GM21367 (cell line): ENCODE results near the gene RPL22L1.
A peak's percentile ranks its signal among the peaks of the same experiment; 100 is the strongest.
"Not testable (repeated sequence)": the region's sequence is repeated elsewhere in the genome, so short reads cannot be mapped to it uniquely, and the experiment has no call there.

Experiments
- ATAC-seq: cut with Tn5 transposase; IDR thresholded peaks from one replicate; pipeline ENCODE4 v1.9.1; 2021; ENCODE audit not compliant: unreplicated experiment

RPL22L1 gene

DNA sequence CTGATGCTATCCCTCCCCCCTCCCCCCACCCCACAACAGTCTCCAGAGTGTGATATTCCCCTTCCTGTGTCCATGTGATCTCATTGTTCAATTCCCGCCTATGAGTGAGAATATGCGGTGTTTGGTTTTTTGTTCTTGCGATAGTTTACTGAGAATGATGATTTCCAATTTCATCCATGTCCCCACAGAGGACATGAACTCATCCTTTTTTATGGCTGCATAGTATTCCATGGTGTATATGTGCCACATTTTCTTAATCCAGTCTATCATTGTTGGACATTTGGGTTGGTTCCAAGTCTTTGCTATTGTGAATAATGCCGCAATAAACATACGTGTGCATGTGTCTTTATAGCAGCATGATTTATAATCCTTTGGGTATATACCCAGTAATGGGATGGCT lies 8.7 kb upstream of the RPL22L1 start:
- not testable (repeated sequence) for ATAC-seq

DNA sequence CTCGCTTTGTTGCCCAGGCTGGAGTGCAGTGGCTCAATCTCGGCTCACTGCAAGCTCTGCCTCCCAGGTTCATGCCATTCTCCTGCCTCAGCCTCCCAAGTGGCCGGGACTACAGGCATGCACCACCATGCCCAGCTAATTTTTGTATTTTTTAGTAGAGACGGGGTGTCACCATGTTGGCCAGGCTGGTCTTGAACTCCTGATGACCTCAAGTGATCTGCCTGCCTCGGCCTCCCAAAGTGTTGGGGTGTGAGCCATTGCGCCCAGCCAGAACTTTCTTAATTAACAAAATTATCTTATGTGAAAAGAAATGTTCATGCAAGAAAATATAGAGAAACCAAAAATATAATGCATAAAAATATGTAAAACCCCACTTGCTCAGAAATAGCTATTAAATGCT lies 7.3 kb upstream of the RPL22L1 start:
- not testable (repeated sequence) for ATAC-seq

DNA sequence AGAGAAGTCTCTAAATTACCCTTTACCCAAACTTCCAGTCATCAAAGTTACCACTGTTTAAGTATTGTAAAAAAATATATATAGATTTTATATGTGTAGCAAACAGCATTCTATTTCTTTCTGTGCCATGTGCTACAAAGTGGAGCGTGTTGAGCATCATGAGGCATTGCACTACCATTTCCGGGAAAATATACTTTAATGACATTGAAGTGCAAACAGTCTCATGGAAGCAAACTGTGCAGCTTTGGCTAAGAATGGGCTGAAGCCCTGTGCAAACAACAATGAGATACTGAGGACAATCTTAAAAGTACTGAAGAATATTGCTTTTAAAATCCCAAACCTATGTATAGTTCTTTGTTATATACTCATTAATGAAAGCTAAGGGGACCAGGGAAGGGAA lies 6.5 kb upstream of the RPL22L1 start:
- no peak for ATAC-seq

DNA sequence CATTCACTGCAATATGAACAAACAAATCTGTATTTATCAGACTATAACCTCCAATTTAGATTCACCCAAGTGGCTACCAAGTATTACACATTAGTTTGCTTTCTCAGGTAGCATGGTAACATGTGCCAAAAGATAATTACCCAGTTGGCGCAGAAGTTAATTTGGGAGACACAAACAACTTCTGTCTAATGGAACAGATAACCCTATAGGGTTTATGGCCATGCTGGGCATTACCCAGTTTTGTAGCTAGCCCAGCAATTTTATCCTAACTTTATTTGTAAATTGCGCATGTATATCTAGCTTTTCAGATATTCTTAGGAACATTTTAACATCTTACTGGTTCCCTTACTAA lies 780 bp downstream of the RPL22L1 start:
- ATAC-seq = no peak

DNA sequence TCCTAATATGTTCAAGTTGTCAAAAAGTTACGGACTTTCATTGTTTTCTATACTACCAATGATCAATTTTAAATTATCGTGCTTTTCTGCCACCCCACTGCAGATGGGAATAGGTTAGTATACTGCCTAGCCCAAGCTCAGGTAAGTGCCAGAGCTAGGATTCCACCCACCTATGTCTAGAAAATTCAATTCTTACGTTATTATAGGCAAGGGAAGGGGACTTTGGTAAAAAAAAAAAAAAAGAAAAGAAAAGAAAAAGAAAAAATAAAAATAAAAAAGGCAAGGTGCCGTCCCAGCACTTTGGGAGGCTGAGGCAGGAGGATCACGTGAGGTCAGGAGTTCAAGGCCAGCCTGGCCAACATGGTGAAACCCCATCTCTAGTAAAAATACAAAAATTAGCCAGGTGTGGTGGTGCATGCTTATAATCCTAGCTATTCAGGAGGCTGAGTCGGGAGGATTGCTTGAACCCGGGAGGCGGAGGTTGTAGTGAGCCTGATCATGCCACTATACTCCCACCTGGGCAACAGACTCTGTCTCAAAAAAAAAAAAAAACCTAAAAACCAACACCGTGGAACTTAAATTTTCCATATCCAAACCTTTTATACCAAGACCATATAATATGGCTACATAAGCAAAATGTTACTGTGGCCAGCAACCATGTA lies 1.3 kb downstream of the RPL22L1 start:
- no peak for ATAC-seq

DNA sequence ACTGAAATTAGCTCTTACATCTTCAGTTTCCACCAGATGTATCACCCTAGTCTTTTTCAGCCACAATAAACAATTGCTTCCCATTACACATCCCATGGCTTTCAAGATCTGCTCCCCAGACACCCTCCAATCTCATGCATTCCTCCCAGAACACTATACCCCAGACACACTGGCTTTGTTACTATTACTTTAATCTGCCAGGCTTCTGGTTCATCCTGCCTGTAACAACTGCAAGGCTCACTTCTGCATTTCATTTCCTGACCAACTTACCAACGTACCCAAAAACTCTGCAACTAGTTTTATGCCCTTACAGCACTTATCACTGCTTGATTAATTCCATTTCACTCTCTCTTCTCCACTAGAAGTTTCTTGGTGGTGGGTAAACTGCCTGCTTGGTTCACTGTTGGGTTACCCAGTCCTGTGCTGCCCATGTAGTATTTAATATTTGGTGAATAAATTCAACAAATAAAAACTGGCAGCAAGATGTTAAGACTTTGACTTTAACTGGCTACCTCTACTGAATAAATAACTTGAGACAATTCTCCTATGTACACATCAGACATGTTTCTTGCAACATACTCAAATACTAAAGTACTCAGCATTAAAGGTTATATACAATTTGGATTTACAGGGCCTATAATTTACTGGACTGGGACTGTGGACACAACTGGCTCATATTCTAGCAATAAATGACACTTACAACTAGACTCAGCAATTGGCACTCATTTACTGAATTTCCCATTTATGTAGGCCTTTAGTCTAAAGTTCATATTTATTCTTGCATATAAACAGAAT lies 2.7 kb downstream of the RPL22L1 start:
- ATAC-seq = peak; percentile 37

DNA sequence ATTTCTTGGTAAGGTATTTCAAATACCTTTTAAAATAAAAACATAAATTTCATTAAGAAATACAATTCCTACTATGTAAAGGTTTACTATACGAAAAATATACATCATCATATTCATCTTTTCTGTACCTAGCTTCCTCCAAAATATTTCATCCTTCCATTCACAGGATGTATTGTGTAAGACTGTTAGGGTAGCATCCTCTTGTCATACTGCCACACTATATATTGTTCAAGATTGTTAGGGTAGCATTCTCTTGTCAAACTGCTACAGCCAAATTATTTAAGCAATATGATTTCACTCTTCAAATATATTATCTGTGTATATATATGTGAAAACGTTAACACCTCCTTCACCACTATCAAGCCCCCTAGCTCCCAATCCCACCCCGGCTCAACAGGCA lies 3.5 kb downstream of the RPL22L1 start:
- ATAC-seq = no peak

DNA sequence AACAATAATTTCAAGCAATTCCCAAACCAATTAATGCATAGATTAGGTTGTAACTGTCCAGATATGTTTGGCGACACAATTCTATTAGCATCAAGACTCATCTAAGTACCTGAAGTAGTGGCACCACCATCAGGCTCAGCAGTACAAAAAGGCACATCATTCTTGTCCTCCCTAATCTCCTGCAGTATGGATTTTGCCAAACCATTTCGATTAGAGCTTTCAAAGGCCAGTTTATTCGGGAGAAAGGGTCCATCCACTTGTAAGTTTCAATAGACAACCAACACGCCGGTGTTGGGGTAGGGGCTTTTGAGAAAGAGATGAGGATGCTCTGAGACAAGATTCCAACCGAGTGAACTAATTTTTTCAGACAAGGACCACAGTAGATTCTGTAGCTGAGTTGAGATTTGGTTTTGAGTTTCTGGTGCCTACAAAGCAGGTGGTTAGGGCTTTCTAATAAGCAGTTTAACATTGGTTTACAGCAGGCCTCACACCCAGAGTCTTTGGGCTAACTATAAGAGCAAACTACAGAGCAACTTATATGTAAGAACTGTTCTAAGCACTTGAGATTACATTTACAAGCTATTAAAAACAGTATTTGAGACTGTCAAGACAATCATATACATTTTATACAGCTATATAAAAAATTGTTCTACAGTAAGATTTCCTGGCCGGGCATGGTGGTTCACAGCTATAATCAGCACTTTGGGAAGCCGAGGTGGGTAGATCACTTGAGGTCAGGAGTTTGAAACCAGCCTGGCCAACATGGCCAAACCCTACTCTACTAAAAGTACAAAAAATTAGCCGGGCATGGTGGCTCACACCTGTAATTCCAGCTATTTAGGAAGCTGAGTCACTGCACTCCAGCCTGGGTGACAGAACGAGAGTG lies 4.5 kb downstream of the RPL22L1 start:
- ATAC-seq = no peak

DNA sequence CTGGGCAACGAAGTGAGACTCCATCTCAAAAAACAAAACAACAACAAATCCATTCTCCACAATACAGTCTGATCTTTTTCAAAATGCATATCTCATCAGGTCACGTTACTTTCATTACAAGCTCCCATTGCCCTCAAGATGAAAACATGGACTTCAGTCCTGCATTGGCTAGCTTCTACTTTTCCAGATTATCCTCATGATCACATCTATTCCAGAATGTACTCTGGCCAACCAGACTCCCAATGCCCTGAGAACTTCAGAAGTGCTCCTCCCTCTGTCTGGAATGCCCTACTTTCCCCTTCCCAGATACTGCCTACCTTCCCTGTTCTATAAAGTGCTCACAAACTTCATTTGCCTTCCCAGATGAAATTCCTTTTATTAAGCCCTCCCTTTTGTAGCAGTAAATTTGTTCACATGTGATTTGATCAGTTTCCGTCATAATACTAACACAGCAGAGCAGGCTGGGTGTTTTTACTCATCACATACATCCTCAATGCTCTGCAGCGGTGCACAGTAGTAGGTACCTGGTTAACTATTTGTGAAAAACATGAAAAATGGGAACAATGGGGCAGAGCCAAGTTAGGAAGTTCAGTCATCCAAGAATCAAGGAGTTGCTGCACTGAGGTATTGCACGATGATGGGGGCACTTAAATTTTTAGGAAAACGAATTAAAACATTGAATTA lies 5.3 kb downstream of the RPL22L1 start:
- no peak for ATAC-seq

DNA sequence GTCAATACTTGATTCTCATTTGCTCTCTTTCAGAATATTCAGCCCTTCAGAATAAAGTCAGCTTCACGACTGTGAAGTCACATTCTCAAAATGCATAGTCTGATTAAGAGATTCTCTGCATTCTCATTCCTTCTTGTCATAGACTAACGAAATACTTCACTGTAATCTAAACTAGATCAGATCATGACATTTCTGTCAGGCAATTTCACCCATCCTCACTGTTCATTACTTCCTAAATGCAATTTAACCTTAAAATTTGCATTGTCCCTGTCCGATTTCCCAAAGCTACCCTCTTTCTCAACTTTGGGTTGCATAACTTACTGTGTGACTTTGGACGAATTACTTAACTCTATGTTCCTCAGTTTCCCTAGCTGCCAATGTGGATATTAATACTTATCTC lies 6.2 kb downstream of the RPL22L1 start:
- no peak for ATAC-seq

DNA sequence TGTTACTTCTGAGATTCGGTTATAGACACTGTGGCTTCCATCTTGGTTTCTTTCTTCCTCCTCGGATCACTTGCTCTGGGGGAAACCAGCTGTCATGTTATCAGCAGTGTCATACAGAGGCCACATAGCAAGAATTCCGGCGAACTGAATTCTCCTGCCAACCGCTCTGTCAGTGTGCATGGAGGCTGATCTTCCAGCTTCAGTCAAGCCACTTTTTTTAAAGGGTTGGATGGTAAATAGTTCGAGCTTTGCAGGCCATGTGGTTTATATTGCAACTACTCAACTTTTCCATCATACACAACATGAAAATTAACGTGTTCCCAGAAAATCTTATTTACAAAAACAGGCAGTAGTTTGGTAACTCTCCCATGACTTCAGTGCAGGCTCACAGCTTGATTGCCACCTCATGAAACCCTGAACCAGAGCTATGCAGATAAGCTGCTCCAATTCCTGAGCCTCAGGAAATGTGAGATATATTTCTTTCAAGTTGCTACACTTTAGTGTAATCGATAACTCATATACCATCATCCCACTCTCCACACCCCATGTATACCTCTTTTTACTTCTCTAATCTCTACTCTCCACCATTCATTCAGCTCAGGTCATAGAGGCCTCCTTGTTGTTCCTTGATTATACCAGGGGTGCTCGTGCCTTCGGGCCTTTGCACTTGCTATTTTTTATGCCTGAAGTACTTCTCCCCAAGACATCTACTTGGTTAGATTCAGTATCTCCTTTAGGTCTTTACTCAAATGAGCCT lies 7.2 kb downstream of the RPL22L1 start:
- no peak for ATAC-seq

DNA sequence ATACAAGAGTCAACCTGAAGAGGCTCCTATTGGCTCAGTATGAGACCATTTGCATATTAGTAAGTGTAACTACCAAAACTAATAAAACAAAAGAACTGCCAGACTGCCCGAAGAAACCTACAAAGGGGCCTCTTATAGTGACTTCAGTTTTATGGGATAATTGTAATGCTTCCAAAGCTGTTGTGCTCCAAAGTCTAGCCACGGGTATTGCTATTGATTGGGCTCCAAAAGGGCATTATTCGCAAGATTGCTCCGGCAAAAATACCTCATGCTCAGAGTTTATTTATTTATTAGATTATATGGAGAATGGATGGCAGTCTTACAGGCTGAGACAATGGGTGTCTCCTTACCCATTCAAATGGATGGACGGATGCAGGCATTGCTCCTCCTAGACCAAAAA lies 11.4 kb downstream of the RPL22L1 start:
- ATAC-seq = no peak

DNA sequence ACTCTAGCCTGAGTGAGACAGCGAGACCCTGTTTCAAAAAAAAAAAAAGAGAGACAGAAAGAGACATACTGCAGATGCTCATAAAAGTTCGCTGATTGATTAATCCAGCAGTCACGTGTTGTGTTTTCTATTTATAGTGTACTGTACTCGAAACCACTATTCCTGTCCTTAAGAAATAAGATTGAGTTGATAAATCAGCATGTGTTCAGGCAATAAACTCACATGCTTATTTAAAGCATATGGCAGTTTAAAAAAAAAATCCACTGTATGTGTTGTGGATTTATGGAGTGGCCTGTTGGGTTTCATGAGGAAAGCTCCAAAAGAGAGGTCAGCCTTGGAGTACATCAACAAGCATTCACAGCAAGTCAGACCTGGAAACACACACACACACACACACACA lies 17.7 kb downstream of the RPL22L1 start:
- no peak for ATAC-seq

DNA sequence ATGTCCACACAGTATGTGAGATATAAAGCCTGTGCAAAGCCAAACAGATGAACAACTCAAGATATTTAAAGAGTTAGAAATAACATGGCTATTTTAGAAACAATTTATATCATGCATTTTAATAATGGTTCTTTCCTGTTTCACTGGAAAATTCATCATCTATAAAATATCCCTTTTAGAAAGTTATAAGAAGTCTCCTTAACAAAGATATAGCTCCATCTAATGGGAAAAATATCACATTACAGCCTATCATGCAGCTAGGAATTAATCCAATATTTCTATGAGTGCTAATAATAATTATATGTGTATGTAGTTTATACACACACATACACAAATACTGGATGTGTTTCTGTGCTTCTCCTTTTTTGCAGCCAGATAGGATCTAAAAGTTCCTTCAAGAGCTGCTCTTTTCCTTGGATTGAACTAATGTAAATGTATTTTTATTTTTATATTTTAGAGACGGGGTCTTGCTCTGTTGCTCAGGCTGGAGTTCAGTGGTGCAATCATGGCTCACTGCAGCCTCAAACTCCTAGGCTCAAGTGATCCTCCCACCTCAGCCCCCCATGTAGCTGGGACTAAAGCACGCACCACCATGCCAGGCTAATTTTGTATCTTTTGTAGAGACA lies 21.6 kb downstream of the RPL22L1 start:
- no peak for ATAC-seq

DNA sequence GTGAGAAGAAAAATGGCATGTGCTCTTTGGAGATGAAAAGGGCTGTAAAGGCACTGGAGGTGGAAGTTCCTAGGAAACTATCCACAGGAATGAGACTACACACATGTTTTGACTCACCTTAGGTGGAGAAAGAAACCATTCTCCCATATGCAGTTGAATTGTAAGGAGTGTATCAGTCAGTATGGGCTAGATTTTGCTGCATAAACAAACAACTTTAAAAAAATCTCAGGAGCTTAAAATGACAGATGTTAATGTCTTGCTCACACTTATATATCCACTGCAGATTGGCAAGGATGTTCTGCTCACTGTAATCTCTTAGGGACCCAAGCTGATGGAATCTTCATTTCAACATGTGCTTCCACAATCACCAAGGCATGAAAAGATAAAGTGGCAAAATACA lies 25.6 kb downstream of the RPL22L1 start:
- no peak for ATAC-seq

DNA sequence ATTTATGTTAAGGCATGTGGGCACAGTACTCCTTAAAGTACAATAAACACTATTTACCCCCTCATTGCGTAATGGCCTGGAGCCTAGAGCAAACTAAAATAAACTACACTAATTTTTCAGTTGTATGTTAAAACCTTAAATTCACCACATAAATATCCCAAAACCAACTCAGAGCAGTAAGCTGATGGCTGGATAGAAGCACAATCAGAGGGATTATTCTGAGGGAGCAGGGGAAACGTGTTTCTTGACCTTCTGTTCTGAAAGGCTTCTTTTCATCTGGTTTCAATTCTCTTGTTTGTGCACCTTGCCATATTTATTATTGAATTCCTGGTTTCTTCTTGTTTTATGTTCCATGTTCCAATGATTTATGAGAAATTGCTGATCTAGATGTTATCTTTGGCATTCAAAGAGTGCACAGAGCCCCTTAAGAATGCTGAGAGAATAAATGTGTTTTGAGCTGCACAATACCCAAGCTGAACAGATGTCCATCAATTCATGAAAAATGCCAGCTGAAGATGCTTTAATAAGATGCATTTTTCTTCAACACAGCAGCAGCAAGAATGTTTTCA lies 29.6 kb downstream of the RPL22L1 start:
- no peak for ATAC-seq

DNA sequence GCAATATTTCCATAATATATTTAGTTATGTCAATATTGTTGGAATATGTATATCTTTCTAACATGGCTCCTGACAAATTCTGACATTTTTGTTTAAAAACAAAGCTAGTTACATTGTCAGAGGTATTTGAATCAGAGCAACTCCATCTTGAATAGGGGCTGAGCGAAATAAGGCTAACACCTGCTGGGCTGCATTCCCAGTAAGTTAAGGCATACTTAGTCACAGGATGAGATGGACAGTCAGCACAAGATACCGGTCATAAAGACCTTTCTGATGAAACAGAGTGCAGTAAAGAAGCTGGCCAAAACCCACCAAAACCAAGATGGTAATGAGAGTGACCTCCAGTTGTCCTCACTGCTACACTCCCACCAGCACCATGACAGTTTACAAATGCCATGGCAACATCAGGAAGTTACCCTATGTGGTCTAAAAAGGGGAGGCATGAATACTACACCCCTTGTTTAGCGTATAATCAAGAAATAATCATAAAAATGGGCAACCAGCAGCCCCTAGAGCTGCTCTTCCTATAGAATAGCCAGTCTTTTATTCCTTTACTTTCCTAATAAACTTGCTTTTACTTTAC lies 30.4 kb downstream of the RPL22L1 start:
- ATAC-seq = no peak

DNA sequence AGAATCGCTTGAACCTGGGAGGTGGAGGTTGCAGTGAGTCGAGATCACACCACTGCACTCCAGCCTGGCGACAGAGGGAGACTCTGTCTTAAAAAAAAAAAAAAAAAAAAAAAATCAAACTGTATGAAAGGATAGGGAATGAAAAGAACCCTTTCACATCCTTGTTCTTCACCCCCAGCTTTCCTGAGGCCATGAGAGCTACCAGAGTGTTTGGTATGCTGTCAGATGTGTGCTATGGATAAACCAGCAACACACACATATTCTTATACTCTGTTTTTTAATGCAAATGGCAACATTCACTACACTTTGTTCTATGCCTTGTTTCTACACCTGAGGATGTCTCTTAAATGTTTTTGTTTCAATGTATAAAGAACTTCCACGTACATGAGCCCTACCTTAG lies 33.5 kb downstream of the RPL22L1 start:
- ATAC-seq = no peak

DNA sequence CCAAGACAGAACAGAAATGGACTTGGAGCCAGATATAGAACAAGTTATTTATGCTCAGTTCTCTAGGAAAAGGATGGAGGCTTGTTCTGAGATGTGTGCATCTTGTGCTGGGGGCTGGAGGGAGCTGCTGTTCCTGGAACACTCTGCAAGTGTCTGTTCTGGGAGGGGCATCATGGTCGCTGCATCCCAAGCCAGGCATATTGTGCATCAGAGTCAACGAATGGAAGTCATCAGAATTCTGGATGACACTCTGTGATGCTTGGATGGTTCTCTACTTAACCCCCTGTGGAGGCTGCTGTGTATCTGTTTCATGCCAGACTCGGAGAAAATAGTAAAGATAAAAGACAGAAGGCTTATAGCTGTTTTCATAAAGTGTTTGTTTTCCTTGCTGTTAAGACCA lies 34.7 kb downstream of the RPL22L1 start:
- no peak for ATAC-seq
